ENCODE data around the gene PSMA7.

GRCh38 chr20:62175711-62176110 is 32.5 kb upstream of the PSMA7 start:
- no peak for TF ChIP-seq POLR2A (IDR thresholded peaks at IDR 0.05; ENCODE audit: low read length)
- TF ChIP-seq GATA1 (IDR thresholded peaks at IDR 0.05; ENCODE audit: low read depth, low read length): no peak

Data from erythroblast (primary cell).